Stomach (tissue), 4 donors: ENCODE data around the gene JAKMIP1.

Experiments
- CTCF ChIP-seq, 7 experiments: fragments of 450-650 bp in 4 of 7; fragments of 200-600 bp in 3 of 7; sonication (generic) in 3 of 7; IDR thresholded peaks; one replicate each; pipeline ENCODE4 v1.5.1; 2016 to 2019; ENCODE audit warnings: antibody characterized with exemption in 7 of 7, control low read depth in 2 of 7, mild to moderate bottlenecking in 1 of 7
- EP300 ChIP-seq: sonication (generic); formaldehyde crosslinking; IDR thresholded peaks from one replicate; pipeline ENCODE4 v1.6.1; 2017; ENCODE audit warnings: antibody characterized with exemption
- POLR2A ChIP-seq, 4 donors: fragments of 450-650 bp; IDR thresholded peaks; one replicate each; pipeline ENCODE4 v1.6.1; 2016; ENCODE audit warnings: antibody characterized with exemption in 4 of 4, control low read depth in 2 of 4, mild to moderate bottlenecking in 1 of 4, moderate library complexity in 1 of 4
- POLR2AphosphoS5 ChIP-seq, 3 donors: sonication (generic); formaldehyde crosslinking; IDR thresholded peaks; one replicate each; pipeline ENCODE4 v1.6.1; 2016; ENCODE audit warnings: antibody characterized with exemption in 3 of 3

- peak in 5 of 7 experiments; percentile 35 to 69 (median 62) for TF ChIP-seq CTCF (IDR thresholded peaks at IDR 0.05)
- no peak for TF ChIP-seq POLR2AphosphoS5 (IDR thresholded peaks at IDR 0.05)
- TF ChIP-seq POLR2A (IDR thresholded peaks at IDR 0.05): no peak
- no peak for TF ChIP-seq EP300
Observed at GRCh38 chr4:6109842-6110560, 90.3 kb downstream of the JAKMIP1 start.
